Measurements from ENCODE around the gene NDUFV1. TPM values are rescaled to one million over a fixed set of nuclear protein-coding genes. Genes with fewer than 3 reads are reported as not detected.

The NDUFV1 gene
- total RNA-seq, 6 donors from 2014 or later = 169 to 395 (median 205) TPM

DNA sequence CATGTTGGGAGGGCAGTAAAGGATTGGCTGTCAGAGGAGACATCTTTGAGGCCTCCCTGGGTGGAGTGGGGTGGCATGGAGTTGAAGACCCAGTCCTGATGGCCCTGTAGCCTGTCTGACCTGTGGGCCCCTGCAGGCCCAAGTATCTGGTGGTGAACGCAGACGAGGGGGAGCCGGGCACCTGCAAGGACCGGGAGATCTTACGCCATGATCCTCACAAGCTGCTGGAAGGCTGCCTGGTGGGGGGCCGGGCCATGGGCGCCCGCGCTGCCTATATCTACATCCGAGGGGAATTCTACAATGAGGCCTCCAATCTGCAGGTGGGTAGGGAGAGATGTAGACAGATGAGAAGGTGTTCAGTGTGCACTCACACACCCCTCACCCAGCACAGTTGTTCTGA is 2.6 kb downstream of the NDUFV1 start:
- H3K27ac ChIP-seq = no peak overlapping the region
- peak in 1 of 2 donors; percentile 80 for DNase-seq
- 91 to 94% methylated on average over 9 to 10 of the region's 10 CpGs for WGBS, 2 donors
- peaks cover 18 to 46% (median 39%) of the 10 kb centered on the region in 4 donors for H3K36me3 ChIP-seq
- H3K27me3 ChIP-seq = no peaks in the 10 kb centered on the region
- TF ChIP-seq, protein P1, sequence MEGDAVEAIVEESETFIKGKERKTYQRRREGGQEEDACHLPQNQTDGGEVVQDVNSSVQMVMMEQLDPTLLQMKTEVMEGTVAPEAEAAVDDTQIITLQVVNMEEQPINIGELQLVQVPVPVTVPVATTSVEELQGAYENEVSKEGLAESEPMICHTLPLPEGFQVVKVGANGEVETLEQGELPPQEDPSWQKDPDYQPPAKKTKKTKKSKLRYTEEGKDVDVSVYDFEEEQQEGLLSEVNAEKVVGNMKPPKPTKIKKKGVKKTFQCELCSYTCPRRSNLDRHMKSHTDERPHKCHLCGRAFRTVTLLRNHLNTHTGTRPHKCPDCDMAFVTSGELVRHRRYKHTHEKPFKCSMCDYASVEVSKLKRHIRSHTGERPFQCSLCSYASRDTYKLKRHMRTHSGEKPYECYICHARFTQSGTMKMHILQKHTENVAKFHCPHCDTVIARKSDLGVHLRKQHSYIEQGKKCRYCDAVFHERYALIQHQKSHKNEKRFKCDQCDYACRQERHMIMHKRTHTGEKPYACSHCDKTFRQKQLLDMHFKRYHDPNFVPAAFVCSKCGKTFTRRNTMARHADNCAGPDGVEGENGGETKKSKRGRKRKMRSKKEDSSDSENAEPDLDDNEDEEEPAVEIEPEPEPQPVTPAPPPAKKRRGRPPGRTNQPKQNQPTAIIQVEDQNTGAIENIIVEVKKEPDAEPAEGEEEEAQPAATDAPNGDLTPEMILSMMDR (IDR thresholded peaks at IDR 0.05) = no peak
- TF ChIP-seq POLR2AphosphoS5 (IDR thresholded peaks at IDR 0.05) = no peak
- ATAC-seq (ENCODE audit: low FRiP score in 2 of 2) = no peak
- no peaks in the 10 kb centered on the region for H3K9me3 ChIP-seq
- H3K4me1 ChIP-seq = peaks cover 21 to 34% (median 29%) of the 10 kb centered on the region in 4 donors
- no peak overlapping the region for H3K4me3 ChIP-seq

DNA sequence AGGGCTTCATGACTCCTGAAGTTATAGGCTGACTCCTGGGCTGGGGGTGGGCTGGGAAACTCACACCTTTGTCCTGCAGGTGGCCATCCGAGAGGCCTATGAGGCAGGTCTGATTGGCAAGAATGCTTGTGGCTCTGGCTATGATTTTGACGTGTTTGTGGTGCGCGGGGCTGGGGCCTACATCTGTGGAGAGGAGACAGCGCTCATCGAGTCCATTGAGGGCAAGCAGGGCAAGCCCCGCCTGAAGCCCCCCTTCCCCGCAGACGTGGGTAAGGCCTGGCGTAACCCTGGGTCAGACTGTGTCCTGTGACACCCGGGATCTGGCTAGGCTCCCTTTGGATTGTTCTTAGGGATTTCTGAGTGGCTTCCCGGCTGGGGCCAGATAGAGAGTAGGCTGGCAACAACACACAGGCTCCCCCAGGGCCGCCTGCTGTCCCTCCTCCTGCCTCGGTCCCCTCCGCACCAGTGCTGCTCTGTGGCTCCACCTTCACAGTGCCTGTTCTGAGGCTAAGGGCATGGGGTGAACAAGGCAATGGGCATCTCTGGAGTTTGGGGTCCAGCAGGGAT is 3.6 kb downstream of the NDUFV1 start:
- ATAC-seq (ENCODE audit: low FRiP score in 2 of 2) = no peak
- Histone ChIP-seq H3K9me3 (no peaks in the 10 kb centered on the region), H3K4me1 (peaks cover 24 to 40% (median 35%) of the 10 kb centered on the region in 4 donors), H3K4me3 (no peak overlapping the region), H3K27me3 (no peaks in the 10 kb centered on the region), H3K36me3 (peaks cover 18 to 46% (median 39%) of the 10 kb centered on the region in 4 donors), H3K27ac (no peak overlapping the region)
- no peak for TF ChIP-seq EP300 (IDR thresholded peaks at IDR 0.05)
- TF ChIP-seq, protein P1 (IDR thresholded peaks at IDR 0.05) = no peak
- TF ChIP-seq POLR2AphosphoS5 (IDR thresholded peaks at IDR 0.05) = no peak
- TF ChIP-seq POLR2A (IDR thresholded peaks at IDR 0.05) = no peak
- 85 to 91% methylated on average over 4 to 15 of the region's 15 CpGs for WGBS, 2 donors
- peak in 1 of 2 donors; percentile 59 for DNase-seq

DNA sequence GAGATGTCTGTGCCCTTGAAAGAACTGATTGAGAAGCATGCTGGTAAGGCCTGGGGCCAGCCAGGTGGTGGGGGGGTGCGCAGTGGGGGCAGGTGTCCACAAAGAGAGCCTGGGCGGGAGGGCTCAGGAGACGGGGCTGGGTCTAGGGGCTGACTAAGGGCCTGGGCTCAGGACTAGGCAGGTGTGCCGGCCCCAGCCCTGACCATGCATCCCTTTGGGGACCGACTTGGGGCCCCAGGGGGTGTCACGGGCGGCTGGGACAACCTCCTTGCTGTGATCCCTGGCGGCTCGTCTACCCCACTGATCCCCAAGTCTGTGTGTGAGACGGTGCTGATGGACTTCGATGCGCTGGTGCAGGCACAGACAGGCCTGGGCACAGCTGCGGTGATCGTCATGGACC is 4.4 kb downstream of the NDUFV1 start:
- H3K27me3 ChIP-seq = no peaks in the 10 kb centered on the region
- H3K9me3 ChIP-seq = no peaks in the 10 kb centered on the region
- no peak overlapping the region for H3K27ac ChIP-seq
- DNase-seq (peak in 1 of 2 donors; percentile 65), ATAC-seq (ENCODE audit: low FRiP score in 2 of 2) (no peak)
- 92 to 93% methylated on average over 5 to 14 of the region's 14 CpGs for WGBS, 2 donors
- peaks cover 18 to 46% (median 39%) of the 10 kb centered on the region in 4 donors for H3K36me3 ChIP-seq
- no peak overlapping the region for H3K4me3 ChIP-seq
- peaks cover 22 to 43% (median 34%) of the 10 kb centered on the region in 4 donors for H3K4me1 ChIP-seq
- TF ChIP-seq POLR2A (IDR thresholded peaks at IDR 0.05) (no peak), POLR2AphosphoS5 (IDR thresholded peaks at IDR 0.05) (no peak), EP300 (IDR thresholded peaks at IDR 0.05) (no peak)
- TF ChIP-seq, protein P1 (IDR thresholded peaks at IDR 0.05) = no peak

DNA sequence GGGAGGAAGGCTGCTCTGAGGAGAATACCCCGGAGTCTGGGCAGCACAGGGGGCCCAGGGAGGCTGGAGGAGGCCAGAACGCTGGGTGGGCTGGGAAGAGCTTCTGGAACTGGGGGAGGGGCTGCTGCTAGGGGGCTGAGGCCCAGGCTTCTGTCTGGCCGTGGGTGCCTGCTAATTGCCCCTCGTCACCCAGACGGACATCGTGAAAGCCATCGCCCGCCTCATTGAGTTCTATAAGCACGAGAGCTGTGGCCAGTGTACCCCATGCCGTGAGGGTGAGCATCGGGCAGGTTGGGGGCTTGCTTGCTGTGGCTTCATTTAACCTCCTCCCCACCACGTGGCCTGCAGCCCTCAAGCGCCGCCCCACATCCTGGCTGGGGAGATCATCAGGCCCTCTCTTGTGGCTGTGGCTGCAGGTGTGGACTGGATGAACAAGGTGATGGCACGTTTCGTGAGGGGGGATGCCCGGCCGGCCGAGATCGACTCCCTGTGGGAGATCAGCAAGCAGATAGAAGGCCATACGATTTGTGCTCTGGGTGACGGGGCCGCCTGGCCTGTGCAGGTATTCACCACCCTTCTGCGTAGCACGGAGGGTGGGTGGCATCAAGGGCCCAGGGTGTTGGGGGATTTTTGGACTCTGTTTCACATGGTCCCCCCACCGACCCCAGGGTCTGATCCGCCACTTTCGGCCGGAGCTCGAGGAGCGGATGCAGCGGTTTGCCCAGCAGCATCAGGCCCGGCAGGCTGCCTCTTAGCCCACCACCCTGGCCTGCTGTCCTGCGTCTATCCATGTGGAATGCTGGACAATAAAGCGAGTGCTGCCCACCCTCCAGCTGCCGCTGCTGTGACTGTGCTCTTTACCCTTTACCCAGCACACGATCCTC is 5.2 kb downstream of the NDUFV1 start:
- peak in 1 of 2 donors; percentile 81 for DNase-seq
- ATAC-seq (ENCODE audit: low FRiP score in 2 of 2) = no peak
- 92 to 95% methylated on average over 19 to 36 of the region's 37 CpGs for WGBS, 2 donors

More for the DNA sequence above, 5.2 kb downstream of the NDUFV1 start:
- H3K27ac ChIP-seq = no peak overlapping the region
- H3K9me3 ChIP-seq = no peaks in the 10 kb centered on the region
- no peak overlapping the region for H3K4me3 ChIP-seq
- H3K36me3 ChIP-seq = peaks cover 18 to 46% (median 39%) of the 10 kb centered on the region in 4 donors
- no peaks in the 10 kb centered on the region for H3K27me3 ChIP-seq
- H3K4me1 ChIP-seq = peaks cover 20 to 39% (median 32%) of the 10 kb centered on the region in 4 donors
- TF ChIP-seq EP300 (IDR thresholded peaks at IDR 0.05) (no peak), POLR2AphosphoS5 (IDR thresholded peaks at IDR 0.05) (no peak), POLR2A (IDR thresholded peaks at IDR 0.05) (no peak)
- TF ChIP-seq, protein P1 (IDR thresholded peaks at IDR 0.05) = no peak
